HepG2 (cell line): ENCODE results near the gene RIF1. TPM values are rescaled to one million over a fixed set of nuclear protein-coding genes. Genes with fewer than 3 reads are reported as not detected.

Experiments
- ATRX ChIP-seq: sonication (generic); formaldehyde crosslinking; IDR thresholded peaks from 2 replicates; pipeline ENCODE4 v1.4.0; 2020; ENCODE audit warnings: missing genetic modification reagents, borderline replicate concordance
- CBX2 ChIP-seq, 2 experiments: fragments of 200-600 bp in 1 of 2; sonication (generic); formaldehyde crosslinking in 1 of 2; IDR thresholded peaks; 2 replicates each; pipeline versions ENCODE4 v1.7.0 to v1.8.1; 2018 to 2022; ENCODE audit warnings: low read depth in 2 of 2, low read length in 1 of 2, mild to moderate bottlenecking in 1 of 2, missing genetic modification reagents in 1 of 2
- CCDC6 ChIP-seq: sonication (generic); formaldehyde crosslinking; IDR thresholded peaks from 2 replicates; pipeline ENCODE4 v1.8.1; 2022; ENCODE audit warnings: mild to moderate bottlenecking, missing genetic modification reagents, moderate library complexity
- CHD2 ChIP-seq: IDR thresholded peaks from 2 replicates; pipeline ENCODE4 v1.6.1; 2011; ENCODE audit warnings: low read depth, low read length, improper control_type of control experiment
- CREB1 ChIP-seq, 2 experiments: fragments of 450-650 bp in 1 of 2; IDR thresholded peaks; 2 replicates each; pipeline ENCODE4 v1.6.1; 2016 to 2017; ENCODE audit warnings: control low read depth in 1 of 2, mild to moderate bottlenecking in 1 of 2, missing compliant biosample characterization in 1 of 2, missing genetic modification characterization in 1 of 2
- FOSL2 ChIP-seq: sonication (generic); formaldehyde crosslinking; IDR thresholded peaks from 2 replicates; pipeline ENCODE4 v1.4.0; 2020; ENCODE audit warnings: missing genetic modification reagents
- FOXA3 ChIP-seq: IDR thresholded peaks from 2 replicates; pipeline ENCODE4 v1.6.1; 2016; ENCODE audit warnings: missing genetic modification reagents, missing compliant biosample characterization
- GATAD1 ChIP-seq: IDR thresholded peaks from 2 replicates; pipeline ENCODE4 v1.6.1; 2016; ENCODE audit warnings: missing genetic modification reagents, missing compliant biosample characterization
- MAX ChIP-seq: IDR thresholded peaks from 2 replicates; pipeline ENCODE4 v1.6.1; 2012; ENCODE audit warnings: inconsistent platforms
- NCOA5 ChIP-seq: sonication (generic); formaldehyde crosslinking; IDR thresholded peaks from 2 replicates; pipeline ENCODE4 v1.4.0; 2020; ENCODE audit warnings: missing genetic modification reagents
- NR2C2 ChIP-seq: sonication (generic); formaldehyde crosslinking; IDR thresholded peaks from 2 replicates; pipeline ENCODE4 v1.4.0; 2020; ENCODE audit warnings: missing genetic modification reagents, mild to moderate bottlenecking, moderate library complexity, borderline replicate concordance
- NR2F2 ChIP-seq: IDR thresholded peaks from 2 replicates; pipeline ENCODE4 v1.6.1; 2012; ENCODE audit warnings: low read depth, inconsistent platforms, borderline replicate concordance
- POLR2AphosphoS2 ChIP-seq: IDR thresholded peaks from 2 replicates; pipeline ENCODE4 v1.6.1; 2011; ENCODE audit warnings: low read depth, low read length, improper control_type of control experiment
- SRSF9 ChIP-seq: fragments of 200-400 bp; formaldehyde crosslinking; IDR thresholded peaks from 2 replicates; pipeline ENCODE4 v1.6.1; 2018; ENCODE audit warnings: borderline replicate concordance, mild to moderate bottlenecking, low read depth, low read length; ENCODE audit not compliant: insufficient read depth, poor library complexity, severe bottlenecking
- SYNCRIP ChIP-seq: fragments of 200-400 bp; formaldehyde crosslinking; IDR thresholded peaks from 2 replicates; pipeline ENCODE4 v1.6.1; 2018; ENCODE audit warnings: mild to moderate bottlenecking, low read depth, low read length; ENCODE audit not compliant: insufficient read depth
- TCF12 ChIP-seq, 2 experiments: fragments of 450-650 bp in 1 of 2; sonication (generic) in 1 of 2; formaldehyde crosslinking in 1 of 2; IDR thresholded peaks; 2 replicates each; pipeline versions ENCODE4 v1.6.1 to v1.8.0; 2017 to 2022; ENCODE audit warnings: antibody characterized with exemption in 1 of 2, mild to moderate bottlenecking in 1 of 2, missing genetic modification reagents in 1 of 2, moderate library complexity in 1 of 2
- ZEB1 ChIP-seq: IDR thresholded peaks from 2 replicates; pipeline ENCODE4 v1.6.1; 2012; ENCODE audit warnings: mild to moderate bottlenecking, low read depth, inconsistent platforms; ENCODE audit not compliant: insufficient replicate concordance
- ZNF234 ChIP-seq: sonication (generic); formaldehyde crosslinking; conservative IDR thresholded peaks from 2 replicates; pipeline ENCODE4 v1.5.1; 2020; ENCODE audit warnings: mild to moderate bottlenecking, missing genetic modification reagents
- ZNF354B ChIP-seq: sonication (generic); formaldehyde crosslinking; IDR thresholded peaks from 2 replicates; pipeline ENCODE4 v1.8.0; 2022; ENCODE audit warnings: mild to moderate bottlenecking, missing genetic modification reagents
- ZNF451 ChIP-seq: sonication (generic); formaldehyde crosslinking; IDR thresholded peaks from 2 replicates; pipeline ENCODE4 v1.5.0; 2020; ENCODE audit warnings: mild to moderate bottlenecking, missing genetic modification reagents
- ZNF83 ChIP-seq: sonication (generic); formaldehyde crosslinking; IDR thresholded peaks from 2 replicates; pipeline ENCODE4 v1.4.0; 2020; ENCODE audit warnings: missing genetic modification reagents, mild to moderate bottlenecking, borderline replicate concordance
- polyA plus RNA-seq, 8 experiments: library from polyadenylated mRNA; depleted of rRNA in 3 of 8; stranded (reverse) in 7 of 8; unstranded in 1 of 8; fragments of >200 nt; fragmentation: Illumina TruSeq in 4 of 8; extraction: Trizol in 4 of 8; gene quantifications; 2 replicates each; pipeline versions ENCODE4 v1.2.1 to v1.2.3, GENCODE V29; 2011 to 2016; ENCODE audit warnings: low read depth in 4 of 8, missing spikeins in 1 of 8, mixed read lengths in 1 of 8; ENCODE audit not compliant: insufficient read depth in 1 of 8
- total RNA-seq, 5 experiments: library from RNA; depleted of rRNA; stranded (reverse); fragments of >200 nt; fragmentation: Illumina TruSeq; extraction: Trizol; gene quantifications; 2 replicates each; pipeline ENCODE4 v1.2.3, GENCODE V29; 2016; ENCODE audit warnings: low read depth in 1 of 5
- TF ChIP-seq, protein P1 (sequence below): sonication (generic); formaldehyde crosslinking; IDR thresholded peaks from 2 replicates; pipeline ENCODE4 v1.5.0; 2020; ENCODE audit warnings: missing genetic modification reagents, mild to moderate bottlenecking, borderline replicate concordance
- TF ChIP-seq, protein P2 (sequence below): sonication (generic); formaldehyde crosslinking; IDR thresholded peaks from 2 replicates; pipeline ENCODE4 v1.8.1; 2023; ENCODE audit warnings: mild to moderate bottlenecking, moderate library complexity, missing genetic modification reagents
- TF ChIP-seq, protein P3 (sequence below): sonication (generic); formaldehyde crosslinking; IDR thresholded peaks from 2 replicates; pipeline ENCODE4 v1.5.0; 2020; ENCODE audit warnings: missing genetic modification reagents

RIF1 gene
- total and polyA plus RNA-seq, 2 of the 13 experiments (the other 11 are each of a cell fraction or from before 2014, with no cell fraction given) = 12.1 to 73.6 TPM

GRCh38 chr2:151409601-151410484 is at the start of gene RIF1 (continued):
- TF ChIP-seq CREB1 (IDR thresholded peaks at IDR 0.05) = peak; percentile 89
- peak; percentile 57; the same call in 1 of the 2 replicates for TF ChIP-seq CREB1 (CRISPR knock-in tag; IDR thresholded peaks at IDR 0.05)
- peak; percentile 84 for TF ChIP-seq ZNF234
- TF ChIP-seq, protein P1, sequence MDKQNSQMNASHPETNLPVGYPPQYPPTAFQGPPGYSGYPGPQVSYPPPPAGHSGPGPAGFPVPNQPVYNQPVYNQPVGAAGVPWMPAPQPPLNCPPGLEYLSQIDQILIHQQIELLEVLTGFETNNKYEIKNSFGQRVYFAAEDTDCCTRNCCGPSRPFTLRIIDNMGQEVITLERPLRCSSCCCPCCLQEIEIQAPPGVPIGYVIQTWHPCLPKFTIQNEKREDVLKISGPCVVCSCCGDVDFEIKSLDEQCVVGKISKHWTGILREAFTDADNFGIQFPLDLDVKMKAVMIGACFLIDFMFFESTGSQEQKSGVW (CRISPR knock-in tag) = no peak
- no peak; the same call in 1 of the 2 replicates for TF ChIP-seq ZNF83 (CRISPR knock-in tag)
- TF ChIP-seq MAX = peak; percentile 95
- peak; percentile 79; the same call in 1 of the 2 replicates for TF ChIP-seq CCDC6 (CRISPR knock-in tag)
- TF ChIP-seq POLR2AphosphoS2 = peak; percentile 99
- no peak for TF ChIP-seq CBX2 (IDR thresholded peaks at IDR 0.05; ENCODE audit: low read depth, low read length)
- TF ChIP-seq CBX2 (CRISPR knock-in tag; IDR thresholded peaks at IDR 0.05; ENCODE audit: low read depth) = peak; percentile 96; the same call in 1 of the 2 replicates
- peak; percentile 94 for TF ChIP-seq FOXA3 (CRISPR knock-in tag)
- TF ChIP-seq ZEB1 = peak; percentile 41
- TF ChIP-seq SRSF9 = no peak
- peak; percentile 88 for TF ChIP-seq GATAD1 (CRISPR knock-in tag)
- no peak for TF ChIP-seq SYNCRIP
- peak; percentile 64; the same call in 1 of the 2 replicates for TF ChIP-seq CHD2
- TF ChIP-seq NR2C2 = peak; percentile 72; the same call in 1 of the 2 replicates
- peak; percentile 59; the same call in 1 of the 2 replicates for TF ChIP-seq NR2F2
- TF ChIP-seq ZNF451 (CRISPR knock-in tag) = 0 out of 2 replicates have a peak, but pooled peaks have one; percentile 63
- TF ChIP-seq, protein P2, sequence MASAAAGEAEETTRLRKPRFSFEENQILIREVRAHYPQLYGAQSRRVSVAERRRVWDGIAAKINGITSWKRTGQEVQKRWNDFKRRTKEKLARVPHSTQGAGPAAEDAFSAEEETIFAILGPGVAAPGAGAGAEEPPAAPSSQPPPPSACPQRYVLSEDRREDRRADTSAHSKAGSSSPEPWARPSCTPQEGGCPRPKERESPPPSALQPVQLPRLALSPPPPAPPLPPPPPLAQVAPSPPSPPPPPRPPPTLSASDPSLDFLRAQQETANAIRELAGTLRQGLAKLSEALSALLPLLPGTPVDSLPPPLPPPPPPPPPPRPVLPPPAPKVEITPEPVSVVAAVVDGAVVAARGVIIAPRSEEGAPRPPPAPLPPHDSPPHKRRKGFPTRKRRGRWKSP = peak; percentile 80
- TF ChIP-seq, protein P3, sequence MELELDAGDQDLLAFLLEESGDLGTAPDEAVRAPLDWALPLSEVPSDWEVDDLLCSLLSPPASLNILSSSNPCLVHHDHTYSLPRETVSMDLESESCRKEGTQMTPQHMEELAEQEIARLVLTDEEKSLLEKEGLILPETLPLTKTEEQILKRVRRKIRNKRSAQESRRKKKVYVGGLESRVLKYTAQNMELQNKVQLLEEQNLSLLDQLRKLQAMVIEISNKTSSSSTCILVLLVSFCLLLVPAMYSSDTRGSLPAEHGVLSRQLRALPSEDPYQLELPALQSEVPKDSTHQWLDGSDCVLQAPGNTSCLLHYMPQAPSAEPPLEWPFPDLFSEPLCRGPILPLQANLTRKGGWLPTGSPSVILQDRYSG (CRISPR knock-in tag) = no peak
- no peak for TF ChIP-seq ZNF354B (CRISPR knock-in tag)
- TF ChIP-seq FOSL2 (CRISPR knock-in tag) = peak; percentile 54
- no peak for TF ChIP-seq ATRX
- TF ChIP-seq NCOA5 (CRISPR knock-in tag) = no peak
- TF ChIP-seq TCF12 (IDR thresholded peaks at IDR 0.05) = no peak
- TF ChIP-seq TCF12 (CRISPR knock-in tag; IDR thresholded peaks at IDR 0.05) = 0 out of 2 replicates have a peak, but pooled peaks have one; percentile 80
